Left lung (tissue), 10 donors: ENCODE measurements around the gene HMGCL. TPM values are rescaled to one million over a fixed set of nuclear protein-coding genes. Genes with fewer than 3 reads are reported as not detected.
A peak's percentile ranks its signal among the peaks of the same experiment; 100 is the strongest.

Source experiments
- ATAC-seq: fragments of 200-7000 bp; cut with Tn5 transposase; one replicate; pipeline ENCODE4 v1.9.1; 2020; ENCODE audit warnings: moderate library complexity
- DNase-seq, 4 donors: peaks; one replicate each; pipeline ENCODE4 v3.0.0-alpha.2; 2013 to 2020
- H3K27ac ChIP-seq, 2 donors: fragments of 200-600 bp; sonication (generic) in 1 of 2; one replicate each; pipeline versions ENCODE4 v1.5.0 to v1.8.0; 2020 to 2021
- H3K27me3 ChIP-seq, 2 donors: fragments of 200-600 bp; sonication (generic) in 1 of 2; one replicate each; pipeline versions ENCODE4 v1.5.0 to v1.8.0; 2020 to 2021
- H3K36me3 ChIP-seq, 2 donors: fragments of 200-600 bp; sonication (generic) in 1 of 2; one replicate each; pipeline versions ENCODE4 v1.5.0 to v1.8.0; 2020 to 2021
- H3K4me1 ChIP-seq, 2 donors: fragments of 200-600 bp; one replicate each; pipeline ENCODE4 v1.8.0; 2021
- H3K4me3 ChIP-seq, 2 donors: fragments of 200-600 bp; sonication (generic) in 1 of 2; one replicate each; pipeline versions ENCODE4 v1.5.0 to v1.8.0; 2020 to 2021; ENCODE audit warnings: mild to moderate bottlenecking in 1 of 2
- H3K9me3 ChIP-seq, 2 donors: fragments of 200-600 bp; sonication (generic) in 1 of 2; one replicate each; pipeline versions ENCODE4 v1.5.0 to v1.8.0; 2020 to 2021
- CTCF ChIP-seq, 2 donors: fragments of 200-600 bp; sonication (generic) in 1 of 2; IDR thresholded peaks; one replicate each; pipeline versions ENCODE4 v1.5.0 to v1.8.0; 2021; ENCODE audit warnings: antibody characterized with exemption in 2 of 2
- intact Hi-C, 2 donors: fragments of 100-400 bp; cut with DNase I; formaldehyde crosslinking; loops; one replicate each; pipeline versions ENCODE4 v1.11.2 to v1.14.2; 2022
- polyA plus RNA-seq, 6 donors: library from polyadenylated mRNA; unstranded; fragments of 120-200 nt; gene quantifications; one replicate each; pipeline ENCODE4 v1.2.1, GENCODE V29; 2013; ENCODE audit not compliant: insufficient read length in 6 of 6
- total RNA-seq, 2 donors: library from RNA; stranded (reverse); fragmentation: NEBNext Ultra II Directional; extraction: Animal tissue kit (Norgen Biotek cat#: 25700); gene quantifications; one replicate each; pipeline ENCODE4 v1.2.1, GENCODE V29; 2021
- donor health status: DM: no; HTN: yes; CAD: no.
- donor health status: DM: no; HTN: no; CAD: no.

Gene HMGCL
- total and polyA plus RNA-seq, 8 donors = 32.3 to 51.3 (median 34.8) TPM

DNA sequence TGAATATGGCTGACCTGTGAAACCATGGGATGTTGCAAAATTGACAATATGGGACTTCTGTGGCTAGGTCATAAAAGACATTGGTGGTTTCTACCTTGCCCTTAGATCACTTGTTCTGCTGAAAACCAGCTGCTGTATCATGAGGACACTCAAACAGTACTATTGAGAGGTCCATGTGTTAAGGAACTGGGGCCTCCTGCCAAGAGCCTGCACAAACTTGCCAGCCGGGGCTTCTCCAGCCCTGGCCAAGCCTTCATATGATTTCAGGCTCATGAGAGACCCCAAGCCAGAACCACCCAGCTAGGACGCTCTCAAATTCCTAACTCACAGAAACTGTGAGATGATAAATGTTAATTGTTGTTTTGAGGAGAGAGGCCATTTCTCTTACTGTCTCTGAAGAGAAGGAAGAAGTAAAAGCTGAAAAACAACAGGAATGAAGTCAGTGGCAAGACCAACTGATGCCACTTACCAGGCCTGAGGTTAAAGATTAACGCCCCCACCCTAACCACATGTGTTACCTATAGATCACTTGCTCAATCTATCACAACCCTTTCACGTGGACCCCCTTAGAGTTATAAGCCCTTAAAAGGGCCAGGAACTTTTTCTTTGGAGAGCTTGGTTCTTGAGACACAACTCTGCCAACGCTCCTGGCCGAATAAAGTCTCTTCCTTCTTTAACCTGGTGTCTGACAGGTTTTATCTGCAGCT, 50.9 kb downstream of the HMGCL start:
- Histone ChIP-seq H3K27ac (no peak overlapping the region), H3K36me3 (no peaks in the 10 kb centered on the region), H3K4me3 (no peak overlapping the region), H3K27me3 (no peaks in the 10 kb centered on the region), H3K4me1 (peaks cover 8 to 22% of the 10 kb centered on the region in 2 donors), H3K9me3 (no peaks in the 10 kb centered on the region)
- DNase-seq (no peak), ATAC-seq (no peak)
- intact Hi-C loops = no loop called here
- no peak for TF ChIP-seq CTCF (IDR thresholded peaks at IDR 0.05)

- DNase-seq = no peak
- intact Hi-C loops = no loop called here
- no peaks in the 10 kb centered on the region for H3K9me3 ChIP-seq
- no peaks in the 10 kb centered on the region for H3K27me3 ChIP-seq
- H3K27ac ChIP-seq = no peak overlapping the region
- H3K4me3 ChIP-seq = no peak overlapping the region
- no peak for ATAC-seq
- H3K4me1 ChIP-seq = peaks cover 3 to 15% of the 10 kb centered on the region in 2 donors
- no peaks in the 10 kb centered on the region for H3K36me3 ChIP-seq
- no peak for TF ChIP-seq CTCF (IDR thresholded peaks at IDR 0.05)
Measured at GRCh38 chr1:23772854-23773242, 52.4 kb downstream of the HMGCL start.

DNA sequence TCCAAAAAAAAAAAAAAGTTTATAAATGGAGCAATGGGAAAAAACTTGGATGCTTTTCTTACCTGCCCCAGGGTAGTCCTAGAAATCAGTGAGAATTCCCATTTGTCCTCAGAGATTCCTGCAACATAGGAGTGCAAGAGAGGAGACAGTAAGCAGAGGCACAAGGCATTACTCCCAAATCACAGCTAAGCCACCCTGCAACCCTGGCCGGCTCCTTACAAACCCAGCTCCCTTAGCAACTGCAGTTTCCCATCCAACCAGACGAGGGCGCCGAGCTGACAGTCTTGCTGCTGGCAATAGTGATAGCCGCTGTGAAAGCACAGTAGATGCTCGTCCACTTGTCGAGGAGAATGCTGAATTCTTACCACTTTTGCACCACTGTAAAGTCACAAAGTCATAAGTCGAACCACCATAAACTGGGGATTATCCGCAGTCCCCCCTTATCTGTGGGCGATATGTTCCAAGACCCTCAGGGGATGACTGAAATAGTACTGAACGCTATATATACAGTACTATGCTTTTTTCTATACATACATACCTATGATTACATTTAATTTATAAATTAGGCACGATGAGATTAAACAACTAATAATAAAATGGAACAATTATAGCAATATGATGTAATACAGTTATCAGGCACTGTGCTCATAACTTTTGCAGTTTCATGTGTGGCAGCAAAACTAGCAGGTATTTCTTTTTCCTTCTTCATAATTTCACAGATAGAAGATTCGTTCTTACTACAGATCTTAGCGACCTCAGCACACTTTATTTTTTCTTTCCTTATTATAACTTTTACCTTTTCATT, 53.0 kb downstream of the HMGCL start:
- no peak overlapping the region for H3K4me3 ChIP-seq
- TF ChIP-seq CTCF (IDR thresholded peaks at IDR 0.05) = peak; percentile 82 to 91
- H3K27ac ChIP-seq = no peak overlapping the region
- ATAC-seq (peak; percentile 97), DNase-seq (peak; percentile 68 to 95 (median 83))
- intact Hi-C loops = no loop called here
- no peaks in the 10 kb centered on the region for H3K36me3 ChIP-seq
- H3K4me1 ChIP-seq = peaks cover 0 to 11% of the 10 kb centered on the region in 2 donors
- H3K9me3 ChIP-seq = no peaks in the 10 kb centered on the region
- H3K27me3 ChIP-seq = no peaks in the 10 kb centered on the region

DNA sequence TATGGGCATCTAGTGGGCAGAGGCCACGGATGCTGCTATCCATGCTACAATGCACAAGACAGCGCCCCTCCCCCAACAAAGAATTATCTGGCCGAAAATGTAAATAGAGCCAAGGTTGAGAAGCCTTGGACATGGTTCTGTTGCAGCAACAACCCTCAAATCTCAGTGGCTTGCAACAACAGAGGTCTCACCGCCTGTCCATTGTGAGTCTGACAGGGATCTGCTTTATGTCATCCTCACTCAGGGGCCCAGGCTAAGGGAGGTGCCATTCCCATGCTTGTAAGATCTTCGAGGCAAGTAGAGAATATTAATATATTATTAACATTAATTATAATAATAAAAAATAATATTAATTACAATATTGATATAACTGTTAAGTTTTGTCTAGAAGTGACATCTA, 56.5 kb downstream of the HMGCL start:
- no peak overlapping the region for H3K4me3 ChIP-seq
- H3K9me3 ChIP-seq = no peaks in the 10 kb centered on the region
- H3K27me3 ChIP-seq = no peaks in the 10 kb centered on the region
- no peak for ATAC-seq
- no peak for DNase-seq
- no peak overlapping the region for H3K27ac ChIP-seq
- no peak for TF ChIP-seq CTCF (IDR thresholded peaks at IDR 0.05)
- peaks cover 0 to 24% of the 10 kb centered on the region in 2 donors for H3K36me3 ChIP-seq
- intact Hi-C loops = no loop called here
- H3K4me1 ChIP-seq = peaks cover 0 to 3% of the 10 kb centered on the region in 2 donors

DNA sequence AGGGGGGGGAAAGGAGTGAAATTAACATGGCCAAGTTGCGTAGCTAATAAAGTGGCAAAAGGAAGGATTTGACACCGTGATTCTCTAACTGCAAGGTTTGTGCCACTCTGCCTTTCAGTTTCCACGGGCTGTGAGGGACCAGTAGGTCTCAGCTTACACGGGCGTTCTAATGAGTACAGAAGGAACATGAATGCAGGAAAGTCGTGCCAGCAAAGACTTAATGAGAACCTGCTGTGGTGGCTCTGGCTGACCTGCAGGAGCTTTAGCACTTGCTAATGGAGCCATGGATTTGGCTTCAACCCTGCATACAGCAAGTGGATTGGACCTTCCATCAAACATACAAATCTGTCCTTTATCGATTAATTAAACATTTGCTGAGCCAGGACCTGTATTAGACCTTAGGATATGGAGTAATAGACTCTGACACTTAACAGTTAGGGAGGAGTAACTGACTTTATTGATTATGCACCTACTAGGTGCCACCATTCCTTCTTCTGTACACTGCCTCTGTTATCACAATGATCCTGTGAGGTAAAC, 62.1 kb downstream of the HMGCL start:
- ATAC-seq = no peak
- H3K36me3 ChIP-seq = peaks cover 0 to 73% of the 10 kb centered on the region in 2 donors
- H3K27ac ChIP-seq = no peak overlapping the region
- intact Hi-C loops = no loop called here
- no peak for TF ChIP-seq CTCF (IDR thresholded peaks at IDR 0.05)
- H3K9me3 ChIP-seq = no peaks in the 10 kb centered on the region
- no peaks in the 10 kb centered on the region for H3K4me1 ChIP-seq
- DNase-seq = no peak
- no peaks in the 10 kb centered on the region for H3K27me3 ChIP-seq
- no peak overlapping the region for H3K4me3 ChIP-seq
